ENCODE results near the gene PSTPIP1.

DNA sequence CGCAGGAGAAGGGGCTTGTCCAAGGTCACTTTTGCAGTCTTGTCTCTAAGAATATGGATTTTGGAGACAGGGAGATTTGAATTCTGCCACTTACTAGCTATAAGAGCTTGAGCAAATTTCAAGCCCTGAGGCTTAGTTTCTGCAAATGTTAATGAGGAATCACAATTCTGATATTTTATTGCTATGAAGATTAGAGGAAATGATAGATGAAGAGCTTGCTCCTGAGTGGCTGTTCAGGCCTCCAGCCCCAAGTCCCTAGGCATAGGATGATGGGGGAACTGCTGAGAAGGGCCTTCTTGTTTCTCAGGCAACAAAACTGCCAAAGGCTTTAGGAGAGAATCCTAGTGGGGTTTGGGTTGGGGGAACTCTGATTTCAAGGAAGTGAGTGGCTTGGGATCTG lies 18.8 kb upstream of the PSTPIP1 start:
- TF ChIP-seq POLR2A (IDR thresholded peaks at IDR 0.05), result no peak
- TF ChIP-seq, protein P1, sequence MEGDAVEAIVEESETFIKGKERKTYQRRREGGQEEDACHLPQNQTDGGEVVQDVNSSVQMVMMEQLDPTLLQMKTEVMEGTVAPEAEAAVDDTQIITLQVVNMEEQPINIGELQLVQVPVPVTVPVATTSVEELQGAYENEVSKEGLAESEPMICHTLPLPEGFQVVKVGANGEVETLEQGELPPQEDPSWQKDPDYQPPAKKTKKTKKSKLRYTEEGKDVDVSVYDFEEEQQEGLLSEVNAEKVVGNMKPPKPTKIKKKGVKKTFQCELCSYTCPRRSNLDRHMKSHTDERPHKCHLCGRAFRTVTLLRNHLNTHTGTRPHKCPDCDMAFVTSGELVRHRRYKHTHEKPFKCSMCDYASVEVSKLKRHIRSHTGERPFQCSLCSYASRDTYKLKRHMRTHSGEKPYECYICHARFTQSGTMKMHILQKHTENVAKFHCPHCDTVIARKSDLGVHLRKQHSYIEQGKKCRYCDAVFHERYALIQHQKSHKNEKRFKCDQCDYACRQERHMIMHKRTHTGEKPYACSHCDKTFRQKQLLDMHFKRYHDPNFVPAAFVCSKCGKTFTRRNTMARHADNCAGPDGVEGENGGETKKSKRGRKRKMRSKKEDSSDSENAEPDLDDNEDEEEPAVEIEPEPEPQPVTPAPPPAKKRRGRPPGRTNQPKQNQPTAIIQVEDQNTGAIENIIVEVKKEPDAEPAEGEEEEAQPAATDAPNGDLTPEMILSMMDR (IDR thresholded peaks at IDR 0.05), result no peak

All from esophagus squamous epithelium (tissue), 4 donors.